GM18951 (cell line): ENCODE results near the gene RPL29.
A peak's percentile ranks its signal among the peaks of the same experiment; 100 is the strongest.
"Not testable (repeated sequence)": the region's sequence is repeated elsewhere in the genome, so short reads cannot be mapped to it uniquely, and the experiment has no call there.

Experiments used
- POLR2A ChIP-seq: IDR thresholded peaks from 4 replicates; pipeline ENCODE4 v1.6.1; 2011; ENCODE audit warnings: mild to moderate bottlenecking; ENCODE audit not compliant: insufficient read length, insufficient read depth; ENCODE audit errors: extremely low read depth
- in situ Hi-C: fragments of 300-500 bp; cut with MboI; formaldehyde crosslinking; loops from one replicate; pipeline ENCODE4 v1.12.0; 2022; ENCODE audit warnings: low sequenced_read_pairs, mixed read lengths, inconsistent platforms; ENCODE audit not compliant: unreplicated experiment

Gene RPL29

GRCh38 chr3:52034212-52034611 lies 38.5 kb upstream of the RPL29 start:
- in situ Hi-C loops = no loop called here

DNA sequence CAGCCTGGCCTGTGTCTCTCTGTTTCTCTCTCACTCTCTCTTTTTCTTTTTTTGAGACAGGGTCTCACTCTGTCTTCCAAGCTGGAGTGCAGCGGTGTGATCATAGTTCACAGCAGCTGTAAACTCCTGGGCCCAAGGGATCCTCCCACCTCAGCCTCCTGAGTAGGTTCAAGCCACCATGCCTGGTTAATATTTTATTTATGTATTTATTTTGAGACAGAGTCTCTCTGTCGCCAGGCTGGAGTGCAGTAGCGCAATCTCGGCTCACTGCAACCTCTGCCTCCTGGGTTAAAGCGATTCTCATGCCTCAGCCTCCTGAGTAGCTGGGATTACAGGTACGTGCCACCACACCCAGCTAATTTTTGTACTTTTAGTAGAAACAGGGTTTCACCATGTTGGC lies 38.1 kb upstream of the RPL29 start:
- in situ Hi-C loops = not testable (repeated sequence)

More at GRCh38 chr3:52034212-52034611, 38.5 kb upstream of the RPL29 start:
- TF ChIP-seq POLR2A = no peak

GRCh38 chr3:52032702-52033408 lies 37.2 kb upstream of the RPL29 start:
- in situ Hi-C loops = no loop called here
- TF ChIP-seq POLR2A = no peak

DNA sequence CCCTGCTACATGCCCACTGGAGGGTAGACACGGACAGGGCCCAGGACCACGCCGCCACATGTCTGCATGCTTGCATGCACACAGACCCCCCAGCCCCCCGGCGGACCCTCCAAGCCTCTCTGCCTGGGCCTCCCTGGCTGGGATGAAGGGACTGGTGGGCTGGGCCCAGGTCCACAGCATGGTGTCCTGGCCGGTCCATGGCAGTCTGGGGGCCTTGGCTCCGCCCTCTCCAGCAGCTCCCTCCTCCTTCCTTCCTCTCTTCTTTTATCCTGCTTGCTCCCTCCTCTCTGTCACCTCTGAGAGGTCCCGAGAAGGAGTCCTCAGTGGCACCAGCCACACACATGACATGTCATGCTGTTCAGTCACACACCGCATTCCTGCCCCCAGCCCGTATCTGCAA lies 36.2 kb upstream of the RPL29 start:
- no peak for TF ChIP-seq POLR2A
- in situ Hi-C loops = no loop called here

- in situ Hi-C loops = no loop called here
- no peak for TF ChIP-seq POLR2A
Observed at GRCh38 chr3:52030714-52031310, 35.1 kb upstream of the RPL29 start.

GRCh38 chr3:52029535-52029934 lies 33.8 kb upstream of the RPL29 start:
- TF ChIP-seq POLR2A = no peak
- in situ Hi-C loops = no loop called here

GRCh38 chr3:52029053-52029452 lies 33.4 kb upstream of the RPL29 start:
- TF ChIP-seq POLR2A = no peak
- in situ Hi-C loops = no loop called here

GRCh38 chr3:52028572-52028971 lies 32.9 kb upstream of the RPL29 start:
- in situ Hi-C loops = no loop called here
- TF ChIP-seq POLR2A = no peak

DNA sequence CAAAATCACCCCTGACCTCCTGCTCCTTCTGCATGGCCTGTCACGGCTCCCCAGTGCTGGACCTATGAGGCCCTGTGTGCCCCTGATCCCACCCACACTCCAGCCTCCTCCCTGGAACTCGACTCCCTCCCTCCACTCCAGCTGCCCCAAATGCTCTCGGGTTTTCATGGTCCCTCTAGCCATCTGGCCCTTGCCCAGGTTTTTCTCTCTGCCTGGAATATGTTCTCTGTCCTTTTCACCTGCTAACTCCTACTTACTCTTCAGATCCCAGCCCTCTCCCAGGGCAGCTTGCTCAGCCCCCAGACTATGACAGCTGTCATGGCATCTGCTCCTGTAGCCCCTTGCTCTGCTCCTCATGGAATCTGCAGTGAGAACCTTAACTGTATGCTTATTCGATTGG lies 30.3 kb upstream of the RPL29 start:
- TF ChIP-seq POLR2A = no peak
- in situ Hi-C loops = no loop called here

GRCh38 chr3:52025453-52025852 lies 29.8 kb upstream of the RPL29 start:
- in situ Hi-C loops = no loop called here
- no peak for TF ChIP-seq POLR2A

DNA sequence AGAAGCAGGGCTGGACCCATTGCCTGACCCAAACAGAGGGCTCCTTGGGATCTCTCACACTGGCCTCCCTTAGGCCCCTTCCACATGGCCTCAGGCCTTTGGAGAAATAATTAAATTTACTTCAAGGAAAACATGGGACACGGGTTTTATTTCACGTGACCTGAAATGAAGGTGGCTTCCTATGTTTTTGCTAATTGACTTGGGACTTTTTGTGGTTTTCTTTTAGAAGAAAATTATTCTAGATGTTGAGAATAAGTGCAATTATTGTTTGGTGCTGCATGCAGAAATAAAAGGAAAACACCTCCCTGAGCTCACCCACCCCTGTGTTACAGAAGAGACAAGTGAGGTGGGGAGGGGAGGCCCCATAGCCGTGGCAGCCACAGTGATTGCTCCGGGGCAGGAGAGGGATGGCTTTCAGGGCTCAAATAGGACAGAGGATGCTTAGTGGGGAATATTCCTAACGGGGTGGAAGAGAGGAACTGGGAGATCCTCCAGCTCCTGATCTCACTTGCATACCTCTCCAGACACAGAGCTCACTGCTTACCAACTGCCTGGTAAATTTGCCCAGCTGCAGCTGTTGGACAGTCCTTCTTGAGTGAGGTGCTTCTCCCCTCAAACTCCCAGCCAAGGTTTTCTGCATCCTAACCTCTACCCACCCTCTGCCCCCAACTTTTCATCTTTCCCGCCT lies 29.2 kb upstream of the RPL29 start:
- no peak for TF ChIP-seq POLR2A
- in situ Hi-C loops = no loop called here

- TF ChIP-seq POLR2A = peak; percentile 26
- in situ Hi-C loops = no loop called here
Observed at GRCh38 chr3:52023860-52024764, 28.4 kb upstream of the RPL29 start.

DNA sequence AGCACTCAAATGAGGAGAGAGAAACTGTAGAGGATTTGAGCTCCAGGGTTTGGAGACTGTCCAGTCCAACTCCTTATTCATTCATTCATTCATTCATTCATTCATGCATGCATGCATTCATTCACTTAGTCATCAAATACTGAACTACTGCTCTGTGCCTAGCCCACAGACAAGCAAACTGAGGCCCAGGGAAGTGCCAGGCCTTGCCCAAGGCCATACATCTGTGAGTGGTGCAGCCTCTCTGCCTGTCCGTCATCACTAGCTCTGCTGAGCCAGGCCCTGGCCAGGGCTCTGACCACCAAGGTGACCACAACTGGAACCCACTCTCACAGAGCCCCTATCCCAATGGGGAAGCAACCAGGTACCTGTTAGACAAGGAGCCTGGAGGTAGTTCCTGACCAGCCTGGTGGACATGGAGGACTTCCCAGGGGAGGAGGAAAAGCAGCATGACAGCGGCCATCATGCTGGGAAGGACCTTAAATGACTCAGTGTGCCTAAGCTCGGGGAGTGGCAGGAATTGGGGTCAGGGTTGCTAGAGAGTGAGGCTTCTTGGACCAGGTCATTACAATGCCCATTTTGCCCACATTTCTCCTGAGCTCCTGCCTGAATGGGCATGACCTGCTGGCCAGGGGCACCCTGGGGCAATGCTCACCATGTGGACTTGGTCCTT lies 27.5 kb upstream of the RPL29 start:
- no peak for TF ChIP-seq POLR2A
- in situ Hi-C loops = no loop called here
